ENCODE measurements around the gene DPP10.
"Not testable (repeated sequence)": the region's sequence is repeated elsewhere in the genome, so short reads cannot be mapped to it uniquely, and the experiment has no call there.

DPP10 gene

DNA sequence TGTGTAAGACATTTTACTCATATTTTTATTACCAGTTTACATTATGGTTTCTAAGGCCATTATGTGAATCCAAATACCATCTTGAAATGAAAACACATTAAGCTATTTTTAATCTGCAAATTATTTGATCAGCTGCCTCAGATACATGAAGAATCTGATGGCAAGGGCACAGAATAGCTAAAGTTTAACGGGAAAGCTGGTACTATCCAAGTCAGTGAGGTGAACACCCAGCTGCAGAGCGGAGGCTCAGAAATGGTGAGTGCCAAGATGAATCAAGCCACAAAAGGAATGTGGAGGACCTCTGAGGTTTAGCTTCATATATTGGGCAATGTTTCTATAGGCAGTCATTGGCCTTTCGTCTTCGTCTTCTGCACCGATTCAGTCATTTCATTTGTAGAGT lies 75.1 kb downstream of the DPP10 start:
- DNase-seq = no peak

DNA sequence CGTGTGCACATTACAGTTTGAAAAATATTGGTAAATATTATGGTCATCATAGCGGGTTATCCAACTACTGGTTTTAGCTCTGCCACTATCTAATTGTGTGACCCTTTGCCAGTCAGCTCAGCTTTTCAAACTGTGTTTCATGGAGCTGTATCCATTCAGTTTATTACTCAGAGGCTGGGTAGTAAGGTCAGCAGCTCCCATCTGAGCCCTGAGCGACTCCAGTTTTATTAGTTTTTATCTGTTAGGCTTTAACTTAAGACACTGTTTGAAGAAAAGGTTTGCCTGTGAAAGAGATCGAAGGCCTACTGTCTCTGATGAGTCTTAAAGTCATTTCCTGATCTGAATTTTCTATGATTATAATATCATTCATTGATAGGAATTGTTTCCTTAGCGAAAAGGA lies 76.3 kb downstream of the DPP10 start:
- DNase-seq = no peak

DNA sequence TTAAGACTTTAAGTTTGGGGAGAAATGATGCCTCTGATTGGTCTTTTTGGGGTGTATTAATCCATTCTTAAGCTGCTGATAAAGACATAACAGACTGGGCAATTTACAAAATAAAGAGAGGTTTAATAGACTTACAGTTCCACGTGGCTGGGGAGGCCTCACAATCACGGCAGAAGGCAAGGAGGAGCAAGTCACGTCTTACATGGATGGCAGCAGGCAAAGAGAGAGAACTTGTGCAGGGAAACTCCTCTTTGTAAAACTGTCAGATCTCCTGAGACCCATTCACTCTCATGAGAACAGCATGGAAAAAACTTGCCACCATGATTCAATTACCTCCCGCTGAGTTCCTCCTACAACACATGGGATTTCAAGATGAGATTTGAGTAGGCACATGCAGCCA lies 80.2 kb downstream of the DPP10 start:
- DNase-seq = not testable (repeated sequence)

DNA sequence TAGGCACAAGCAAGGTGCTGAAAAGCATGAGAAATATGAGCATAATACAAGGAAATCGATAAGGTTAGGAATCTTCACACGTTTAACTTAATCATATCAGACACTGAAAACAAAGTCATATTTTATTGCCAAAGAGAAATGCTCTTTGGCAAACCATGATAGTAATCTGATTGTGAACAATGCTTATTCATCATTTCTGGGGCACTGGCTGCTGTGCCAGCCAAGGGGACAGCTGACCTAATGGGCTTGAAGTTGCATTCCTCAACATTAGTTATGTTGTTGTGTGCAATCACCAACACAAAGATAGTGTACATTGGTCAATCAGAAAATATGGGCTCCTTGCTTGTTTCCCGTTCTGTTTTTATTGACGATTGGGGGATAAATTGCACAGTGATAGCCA lies 83.5 kb downstream of the DPP10 start:
- DNase-seq = no peak

DNA sequence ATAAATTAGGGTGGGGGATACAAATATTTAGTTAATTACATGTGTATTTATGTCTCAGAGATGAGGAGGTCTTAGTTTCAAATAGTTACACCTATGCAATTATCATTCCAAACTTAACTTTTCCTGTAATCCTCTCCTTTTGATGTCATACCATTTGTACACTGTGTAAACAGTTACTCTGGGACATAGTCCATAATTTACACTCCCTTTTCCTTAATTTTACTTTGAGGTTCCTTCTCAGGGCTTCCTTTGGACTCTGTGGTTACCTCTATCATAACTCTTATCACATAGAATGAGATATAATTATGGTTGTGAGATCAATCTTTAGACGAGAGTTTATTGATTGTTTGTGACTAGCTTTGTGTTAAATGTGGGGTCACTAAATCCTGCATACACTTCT lies 84.4 kb downstream of the DPP10 start:
- DNase-seq = no peak

DNA sequence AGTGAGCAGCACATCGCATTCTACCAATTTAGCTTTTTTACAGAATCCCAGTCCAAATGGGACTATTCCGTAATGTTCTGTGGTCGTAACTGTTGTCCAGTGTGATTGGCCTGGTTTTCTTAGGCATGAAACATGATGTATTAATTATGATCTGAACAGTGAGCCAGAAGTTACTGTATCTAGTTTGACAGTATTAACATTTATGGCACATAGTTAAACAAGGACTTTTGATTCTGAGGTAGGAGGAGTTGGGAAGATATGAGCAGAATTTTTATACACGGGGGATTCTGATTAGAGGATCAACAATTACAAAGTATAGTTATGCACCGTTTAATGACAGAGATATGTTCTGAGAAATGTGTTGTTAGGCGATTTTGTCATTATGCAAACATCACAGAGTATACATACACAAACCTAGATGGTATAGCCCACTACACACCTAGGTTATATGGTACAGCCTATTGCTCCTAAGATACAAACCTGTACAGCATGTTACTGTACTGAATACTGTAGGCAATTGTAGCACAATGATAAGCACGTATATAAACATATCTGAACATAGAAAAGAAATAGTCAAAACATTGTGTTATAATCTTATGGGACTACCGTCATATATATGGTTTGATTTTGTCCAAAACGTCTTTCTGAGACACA lies 85.0 kb downstream of the DPP10 start:
- DNase-seq = no peak

DNA sequence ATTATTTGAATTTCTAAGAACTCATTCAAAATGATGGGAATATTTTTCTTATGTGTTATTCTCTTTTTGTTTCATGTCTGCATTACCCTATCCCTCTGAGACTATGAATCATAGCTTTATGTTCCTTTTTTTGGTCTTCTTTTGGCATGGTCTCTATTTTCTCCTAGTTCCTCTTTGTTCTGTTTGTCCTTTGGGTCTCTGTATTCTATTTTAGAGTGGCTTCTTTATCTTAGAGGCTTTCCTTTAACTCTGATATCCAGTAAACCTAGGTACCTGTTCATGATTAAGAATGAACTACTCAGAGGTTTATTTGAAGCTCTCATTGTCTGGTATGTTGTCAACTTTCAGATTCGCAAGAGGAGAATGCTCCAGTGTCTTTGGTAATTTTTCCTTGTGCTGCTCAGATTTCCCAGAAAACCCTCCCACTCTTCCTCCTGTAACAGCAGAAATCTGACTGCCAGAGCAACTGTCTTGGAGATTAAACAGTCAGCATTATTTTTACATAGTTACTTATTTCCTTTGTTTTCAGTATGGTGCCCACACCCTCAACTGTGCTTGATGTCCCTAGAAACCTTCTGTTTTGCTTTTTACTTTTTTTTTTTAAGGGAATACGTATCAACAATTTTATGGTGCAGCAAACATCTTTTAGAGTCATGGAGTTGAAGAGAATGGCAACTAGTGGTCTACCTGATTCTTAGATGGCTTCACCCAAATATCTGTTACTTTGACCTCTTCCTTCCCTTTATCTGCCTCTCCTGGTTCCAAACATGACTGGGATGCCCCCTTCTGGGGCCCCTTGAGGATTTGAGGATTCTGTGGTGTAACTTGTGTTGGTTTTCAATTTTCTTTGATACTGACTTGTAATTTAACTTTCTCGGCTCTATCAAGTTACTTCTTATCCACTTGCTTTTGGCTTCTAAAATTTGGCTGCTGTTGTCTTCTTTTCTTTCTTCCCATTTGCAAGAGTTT lies 92.0 kb downstream of the DPP10 start:
- DNase-seq = no peak

DNA sequence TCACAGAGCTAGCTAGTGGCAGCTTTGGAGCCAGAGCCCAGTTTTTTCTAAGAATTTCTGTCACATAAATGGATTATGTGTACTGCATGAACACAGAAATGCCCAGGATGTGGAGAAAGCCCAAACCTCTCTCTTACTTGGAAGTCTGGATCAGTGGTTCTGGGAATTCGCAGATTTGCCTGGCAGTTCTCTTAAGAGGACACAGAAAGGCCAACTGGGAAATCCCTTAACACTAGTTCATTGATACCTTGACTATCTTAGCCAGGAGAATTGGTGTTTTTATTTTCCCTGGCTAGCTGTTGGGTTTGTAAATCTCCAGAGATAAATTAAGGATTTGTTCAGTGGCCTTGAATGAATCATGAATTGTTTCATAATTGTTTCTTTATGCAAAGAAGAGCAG lies 95.3 kb downstream of the DPP10 start:
- no peak for DNase-seq

DNA sequence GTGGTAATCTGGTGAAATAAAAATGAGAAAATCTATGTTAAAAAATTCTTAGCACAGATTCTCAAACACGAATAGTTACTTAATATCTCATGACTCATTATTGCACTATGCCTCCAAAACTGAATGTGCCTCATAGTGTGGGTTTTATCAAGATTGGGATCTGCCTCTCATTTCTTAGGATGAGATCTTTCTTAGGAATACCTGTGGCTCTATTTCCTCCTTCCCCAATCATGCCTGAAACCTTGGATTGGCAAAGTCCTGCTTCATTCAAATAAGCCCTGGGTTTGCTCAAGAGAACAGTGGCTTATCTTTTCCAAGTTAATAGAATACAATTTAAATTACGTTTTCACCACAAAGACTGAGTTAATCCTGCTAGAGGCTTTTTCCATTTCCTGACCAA lies 100.3 kb downstream of the DPP10 start:
- no peak for DNase-seq

DNA sequence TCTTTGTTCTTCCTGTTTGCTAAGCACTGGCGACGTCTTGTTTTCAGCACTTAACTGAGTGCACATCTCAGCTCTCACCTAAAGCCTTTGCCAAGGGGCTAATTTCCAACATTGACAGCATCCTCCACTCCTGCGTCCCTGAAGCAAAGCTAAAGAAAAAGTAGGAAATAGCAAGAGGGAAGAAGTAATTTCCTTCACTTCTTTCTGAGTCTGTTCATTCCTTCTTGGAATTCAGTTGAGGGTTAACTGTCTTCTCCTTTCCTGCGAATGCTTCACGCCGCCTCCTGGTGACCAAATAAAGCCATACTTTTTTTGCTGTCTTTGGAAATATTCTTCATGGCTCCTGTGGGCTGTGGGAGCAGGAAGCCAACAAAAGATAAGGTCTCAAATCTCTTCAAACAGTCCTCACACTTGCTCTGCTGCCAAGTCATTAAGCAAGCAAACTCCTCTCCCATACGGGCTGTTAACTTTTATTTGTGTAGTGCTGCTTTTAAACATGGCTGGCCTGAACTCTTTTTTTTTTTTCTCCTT lies 100.9 kb downstream of the DPP10 start:
- DNase-seq = no peak

DNA sequence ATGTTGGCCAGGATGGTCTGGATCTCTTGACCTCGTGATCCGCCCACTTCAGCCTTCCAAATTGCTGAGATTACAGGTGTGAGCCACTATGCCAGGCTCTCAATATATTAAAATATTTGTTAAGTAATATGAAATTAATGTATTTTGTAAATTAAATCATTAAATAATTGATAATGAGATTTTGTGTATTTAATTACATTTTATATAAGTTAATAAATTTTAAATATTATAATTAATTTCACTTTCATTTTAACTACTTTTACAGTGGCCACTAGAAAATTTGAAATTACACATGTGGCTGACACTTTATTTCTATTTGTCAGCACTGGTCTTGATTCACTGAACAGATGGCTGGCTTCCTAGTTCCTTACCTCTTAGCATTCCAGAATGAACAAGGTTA lies 102.6 kb downstream of the DPP10 start:
- no peak for DNase-seq

DNA sequence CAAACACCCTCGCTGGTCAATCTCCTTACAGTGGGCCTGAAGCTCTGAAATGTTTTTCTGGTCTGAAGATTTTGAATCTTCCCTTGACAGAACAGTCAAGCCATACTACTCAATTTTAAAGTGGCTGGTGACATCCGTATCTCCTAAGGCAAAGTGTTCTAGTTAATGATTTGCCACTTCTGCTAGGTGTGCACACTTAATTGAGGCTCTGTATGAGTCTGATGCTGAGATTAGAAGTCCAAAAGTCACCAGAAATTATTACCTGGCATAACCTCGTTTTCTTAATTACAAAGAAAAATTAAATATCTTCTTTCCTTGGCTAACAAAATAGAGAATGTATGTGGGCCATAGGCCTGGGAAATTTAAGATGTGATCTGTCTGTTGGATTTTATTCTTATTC lies 104.1 kb downstream of the DPP10 start:
- DNase-seq = no peak

DNA sequence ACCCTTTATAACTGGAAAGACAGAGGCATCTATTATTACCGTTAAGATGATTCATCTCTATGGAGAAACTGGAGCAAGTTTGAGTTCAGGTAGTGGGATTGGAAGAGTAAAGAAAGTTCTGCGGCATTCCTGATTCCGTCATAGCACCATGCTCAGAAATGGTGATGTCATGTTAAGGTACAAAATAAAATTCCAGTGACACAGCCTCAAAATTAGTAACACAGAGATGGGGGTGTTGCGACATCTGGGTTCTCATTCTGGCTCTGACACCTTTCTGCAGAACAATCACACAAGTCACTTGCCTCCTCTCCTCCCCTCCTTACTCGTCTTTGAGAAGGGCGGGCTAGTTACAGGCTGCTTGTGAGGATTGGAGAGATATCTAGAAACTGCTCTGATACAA lies 105.7 kb downstream of the DPP10 start:
- DNase-seq = no peak

DNA sequence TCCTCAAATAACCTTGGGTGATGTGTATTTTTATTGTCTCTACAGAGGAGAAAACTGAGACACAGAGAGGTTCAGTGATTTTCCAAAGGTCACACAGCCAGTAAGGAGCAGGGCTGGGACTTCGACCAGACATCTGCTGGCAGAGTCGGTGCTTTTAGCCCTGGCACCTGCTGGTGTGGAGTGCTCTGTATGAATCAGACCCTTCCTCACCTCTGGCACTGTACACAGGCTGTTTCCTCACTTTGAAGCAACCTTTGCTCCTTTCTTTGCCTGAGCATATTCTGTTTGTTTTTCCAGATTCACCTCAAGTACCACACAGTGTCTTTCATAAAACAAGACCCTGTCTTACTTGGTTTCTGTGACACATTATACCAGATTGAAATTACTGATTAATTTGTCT lies 107.9 kb downstream of the DPP10 start:
- DNase-seq = no peak

DNA sequence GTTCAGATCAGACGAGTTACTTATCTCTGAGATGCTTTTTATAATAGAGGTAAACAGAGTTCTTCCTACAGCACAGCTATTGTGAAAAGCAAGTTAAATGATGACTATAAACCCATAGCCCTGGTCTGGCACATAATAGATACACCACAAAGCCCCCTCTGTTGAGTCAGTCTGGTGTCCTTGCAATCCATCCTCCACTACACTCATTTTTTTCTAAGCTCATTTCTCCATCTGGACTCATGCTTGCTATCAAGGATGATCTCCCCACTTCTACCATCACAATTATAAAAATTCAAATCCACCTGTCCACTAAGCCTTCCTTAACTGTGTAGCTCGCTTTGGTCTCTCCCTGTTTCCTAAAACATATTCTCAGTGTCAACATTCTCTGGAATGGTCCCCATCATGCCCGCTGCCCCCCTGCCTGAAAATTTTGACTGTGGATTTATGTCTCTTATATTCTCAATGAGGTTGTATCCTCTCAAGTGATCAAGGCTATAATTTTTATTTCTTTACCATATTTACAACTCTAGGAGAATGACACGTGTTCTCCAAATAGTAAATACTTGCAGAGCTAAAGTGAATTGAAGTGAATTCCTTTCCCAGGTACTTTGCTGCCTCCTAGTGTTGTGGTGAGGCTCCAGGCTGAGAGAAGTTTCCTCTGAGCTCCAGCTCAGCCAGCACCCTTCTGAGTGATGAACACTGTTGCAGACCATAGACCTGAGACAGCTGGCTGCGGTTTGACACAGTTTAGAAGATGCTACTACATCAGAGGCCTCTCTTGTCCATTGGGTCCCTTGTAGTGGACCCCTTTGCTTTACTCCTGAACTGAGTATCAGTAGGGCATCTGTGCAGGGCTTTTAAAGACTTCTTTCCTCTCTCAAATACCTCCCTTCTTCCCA lies 108.7 kb downstream of the DPP10 start:
- no peak for DNase-seq

DNA sequence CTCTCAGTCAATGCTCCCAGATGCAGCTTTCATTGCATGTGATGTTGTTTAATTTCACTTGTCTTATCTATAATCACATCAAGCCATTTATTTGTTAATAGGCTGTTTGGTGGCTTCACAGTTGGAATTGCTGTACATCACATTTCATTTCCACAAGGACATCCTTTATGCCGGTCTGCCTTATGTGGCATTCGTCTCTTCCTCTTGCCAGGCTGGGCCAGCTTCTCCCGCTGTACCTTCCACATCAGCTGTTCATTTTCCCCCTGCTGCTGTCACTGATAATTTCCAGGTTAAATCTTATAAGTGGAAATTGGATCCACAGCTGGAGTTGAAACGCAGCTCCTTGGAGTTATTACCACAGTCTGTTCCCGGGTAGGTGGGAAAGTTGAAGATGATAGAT lies 110.6 kb downstream of the DPP10 start:
- no peak for DNase-seq

DNA sequence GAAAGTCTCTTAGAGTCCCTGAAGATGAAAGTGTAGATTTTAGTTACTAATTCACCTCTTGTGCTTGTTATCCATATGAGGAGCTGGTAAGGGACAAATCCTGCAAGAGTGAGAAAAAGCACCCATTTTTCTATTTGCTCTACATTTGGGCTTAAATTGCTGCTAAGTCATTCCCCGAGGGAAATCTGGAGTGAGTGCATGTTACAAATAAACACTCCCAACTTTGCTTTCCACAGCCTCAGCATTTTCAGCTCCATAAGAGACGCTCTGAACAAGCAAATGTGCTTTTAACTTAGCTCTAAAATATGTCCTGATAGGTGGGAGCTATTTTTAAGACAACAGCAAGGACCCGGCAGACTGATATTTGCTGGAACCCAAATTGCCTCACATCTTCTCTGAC lies 126.7 kb downstream of the DPP10 start:
- no peak for DNase-seq

DNA sequence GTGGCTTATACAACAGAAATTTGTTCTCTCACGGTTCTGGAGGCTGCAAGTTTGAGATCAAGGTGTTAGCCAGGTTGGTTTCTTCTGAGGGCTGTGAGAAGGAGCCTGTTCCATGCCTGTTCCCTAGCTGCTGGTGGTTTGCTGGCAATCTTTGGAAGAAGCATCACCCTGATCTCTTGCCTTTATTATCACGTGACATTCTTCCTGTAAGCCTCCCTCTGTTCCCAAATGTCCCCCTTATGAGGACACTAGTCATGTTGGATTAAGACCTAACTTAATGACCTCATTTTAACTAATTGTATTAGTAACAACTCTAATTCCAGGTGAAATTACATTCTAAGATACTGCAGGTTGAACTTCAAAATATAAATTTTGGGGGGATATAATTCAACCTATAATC lies 135.2 kb downstream of the DPP10 start:
- DNase-seq = no peak

DNA sequence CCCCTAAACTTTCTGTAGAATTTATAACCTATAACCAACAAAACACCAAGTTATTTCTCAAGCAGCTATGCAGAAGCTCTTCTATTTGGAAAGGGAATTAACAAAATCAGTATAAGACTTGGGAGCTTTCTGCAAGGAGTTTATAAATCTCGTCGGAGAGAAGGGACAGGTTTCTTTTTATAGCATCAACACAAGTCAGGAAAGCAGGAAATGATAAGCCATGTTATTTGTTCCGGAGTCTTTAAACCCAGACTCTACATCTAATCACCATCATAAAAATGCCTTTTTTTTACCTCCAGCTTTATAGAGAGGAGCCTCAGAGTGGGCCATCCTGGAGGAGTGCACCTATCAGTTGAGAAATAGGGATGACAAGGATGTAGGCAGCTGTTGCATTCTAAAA lies 137.1 kb downstream of the DPP10 start:
- no peak for DNase-seq

DNA sequence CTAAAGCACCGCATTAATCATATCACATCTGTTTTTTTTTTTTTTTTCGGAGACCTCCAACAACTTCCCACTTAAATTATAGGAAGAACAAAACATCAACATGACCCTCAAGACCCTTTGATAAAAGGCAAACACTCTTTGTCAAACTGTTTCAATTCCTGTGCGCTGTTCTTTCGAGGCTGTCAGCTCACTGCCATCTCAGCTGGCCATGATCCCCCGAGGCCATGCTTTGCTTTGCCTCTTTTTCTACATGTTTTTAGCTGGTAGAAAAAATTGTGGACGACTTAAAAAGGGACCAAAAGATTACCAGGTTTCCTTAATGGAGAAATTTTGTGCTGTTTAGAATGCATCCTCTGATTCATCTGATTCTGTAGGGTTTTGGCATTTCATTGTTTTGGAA lies 138.2 kb downstream of the DPP10 start:
- no peak for DNase-seq

DNA sequence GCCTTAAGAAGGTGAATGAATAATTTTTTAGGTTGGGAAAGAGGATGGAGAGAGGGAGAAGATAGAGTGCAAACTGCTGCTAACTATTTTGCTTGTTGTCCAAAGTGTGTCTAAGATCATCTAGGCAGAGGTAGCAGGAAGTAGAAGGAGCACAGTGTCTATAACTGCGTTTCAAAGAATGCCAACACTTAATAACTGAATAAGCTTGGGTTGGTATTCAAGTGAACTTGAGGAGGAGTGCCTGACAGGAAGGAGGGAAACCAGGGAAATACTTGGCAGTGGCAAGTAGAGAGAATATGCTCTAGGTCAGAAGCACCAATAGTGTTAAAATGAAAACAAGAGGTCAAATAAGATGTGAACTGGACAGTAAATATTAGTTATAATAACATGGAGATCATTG lies 155.9 kb downstream of the DPP10 start:
- no peak for DNase-seq

DNA sequence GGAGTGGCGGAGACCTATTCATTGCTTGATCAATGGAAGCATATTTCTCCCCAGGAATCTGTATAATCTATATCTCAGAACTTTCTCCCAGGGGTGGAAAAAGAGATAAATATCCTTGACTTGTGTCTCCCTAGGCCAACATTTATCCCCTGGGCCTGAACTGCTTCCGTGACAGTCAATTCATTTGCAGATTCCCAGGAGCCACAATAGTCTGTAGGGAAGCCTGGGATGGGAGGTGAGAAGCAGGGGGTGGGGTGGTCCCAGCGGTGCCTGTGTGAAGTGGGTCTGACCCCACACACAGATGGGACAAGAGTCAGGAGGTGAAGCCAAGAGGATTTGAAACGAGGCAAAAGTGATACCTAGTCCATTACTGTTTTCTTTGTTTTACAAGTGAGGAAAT lies 166.8 kb downstream of the DPP10 start:
- DNase-seq = no peak

DNA sequence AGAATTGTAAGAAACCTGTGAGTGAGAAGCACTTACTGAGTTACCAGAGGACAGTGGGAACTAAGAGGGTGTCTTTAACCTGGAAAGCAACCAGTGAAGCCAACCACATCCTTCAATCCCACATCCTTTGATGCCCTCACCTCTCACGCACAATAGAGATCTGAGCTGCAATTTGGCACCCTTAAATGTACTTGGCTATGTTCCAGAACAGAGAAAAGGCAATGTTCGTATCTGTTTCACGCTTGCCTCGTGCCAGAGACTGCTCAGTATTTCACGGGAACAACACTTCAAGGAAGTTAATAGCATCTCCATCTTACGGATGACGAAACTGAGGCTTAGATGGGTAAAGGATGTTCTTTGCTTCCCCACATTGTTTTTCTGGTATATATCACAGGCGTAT lies 167.4 kb downstream of the DPP10 start:
- DNase-seq = no peak
